IPS-18c (cell line): ENCODE results near the gene DTX1.

Experiments used
- H3K4me3 ChIP-seq: 2 replicates; pipeline ENCODE4 v1.7.0; 2013; ENCODE audit warnings: low read depth, mild to moderate bottlenecking, low read length, moderate library complexity; ENCODE audit not compliant: insufficient read depth
- H3K9me3 ChIP-seq: one replicate; pipeline ENCODE4 v1.6.1; 2013; ENCODE audit warnings: mild to moderate bottlenecking, low read length, moderate library complexity; ENCODE audit not compliant: control insufficient read depth, insufficient read depth

DTX1 gene

GRCh38 chr12:113050795-113051194, 5.7 kb upstream of the DTX1 start:
- Histone ChIP-seq H3K4me3 (no peak overlapping the region), H3K9me3 (peaks cover 3% of the 10 kb centered on the region)

- Histone ChIP-seq H3K4me3 (no peak overlapping the region), H3K9me3 (peaks cover 3% of the 10 kb centered on the region)
Measured at GRCh38 chr12:113051759-113052158, 4.8 kb upstream of the DTX1 start.

DNA sequence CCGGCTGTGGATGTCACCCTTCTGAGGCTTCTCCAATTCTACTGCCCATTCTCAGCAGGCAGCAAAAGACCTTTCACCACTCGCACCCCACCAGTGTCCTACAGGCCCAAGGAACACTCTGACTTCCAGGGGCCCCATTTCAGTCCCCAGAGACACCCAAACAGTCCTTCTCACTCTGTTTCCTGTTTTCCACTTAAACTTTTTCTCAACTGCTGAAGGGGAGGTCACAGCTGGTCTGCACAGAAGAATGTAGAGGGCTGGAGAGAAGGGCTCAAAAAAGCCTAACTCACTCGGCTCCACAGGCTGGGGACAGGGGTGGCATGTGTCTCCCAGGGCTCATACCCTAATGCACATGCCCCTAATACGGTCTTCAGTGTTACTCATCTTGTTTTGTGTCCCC, 4.2 kb upstream of the DTX1 start:
- H3K9me3 ChIP-seq = peaks cover 3% of the 10 kb centered on the region
- no peak overlapping the region for H3K4me3 ChIP-seq

DNA sequence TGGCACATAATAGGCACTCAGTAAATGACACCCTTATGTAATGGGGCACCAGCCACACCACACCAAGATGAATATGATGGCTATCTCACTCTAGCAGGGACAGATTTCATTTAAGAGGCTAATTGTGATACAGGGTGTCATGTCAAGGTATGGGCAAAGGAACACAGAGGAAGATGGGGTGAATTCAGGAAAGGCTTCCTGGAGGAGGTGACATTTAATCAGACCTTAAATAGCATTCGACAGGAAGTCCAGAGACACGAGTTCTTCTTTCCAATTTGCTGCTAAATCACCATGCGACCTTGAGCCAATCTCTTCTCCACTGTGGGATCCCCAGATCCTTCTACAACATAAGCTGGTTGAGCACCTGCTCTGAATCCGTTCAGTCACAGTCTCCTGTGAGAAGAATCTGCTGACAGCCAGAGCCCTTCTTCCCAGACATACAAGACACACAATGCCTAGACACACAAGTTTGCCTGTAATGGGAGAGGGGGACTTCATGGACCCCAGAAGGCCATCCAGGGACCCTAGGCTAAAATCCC, 1.5 kb upstream of the DTX1 start:
- H3K9me3 ChIP-seq = peaks cover 3% of the 10 kb centered on the region

DNA sequence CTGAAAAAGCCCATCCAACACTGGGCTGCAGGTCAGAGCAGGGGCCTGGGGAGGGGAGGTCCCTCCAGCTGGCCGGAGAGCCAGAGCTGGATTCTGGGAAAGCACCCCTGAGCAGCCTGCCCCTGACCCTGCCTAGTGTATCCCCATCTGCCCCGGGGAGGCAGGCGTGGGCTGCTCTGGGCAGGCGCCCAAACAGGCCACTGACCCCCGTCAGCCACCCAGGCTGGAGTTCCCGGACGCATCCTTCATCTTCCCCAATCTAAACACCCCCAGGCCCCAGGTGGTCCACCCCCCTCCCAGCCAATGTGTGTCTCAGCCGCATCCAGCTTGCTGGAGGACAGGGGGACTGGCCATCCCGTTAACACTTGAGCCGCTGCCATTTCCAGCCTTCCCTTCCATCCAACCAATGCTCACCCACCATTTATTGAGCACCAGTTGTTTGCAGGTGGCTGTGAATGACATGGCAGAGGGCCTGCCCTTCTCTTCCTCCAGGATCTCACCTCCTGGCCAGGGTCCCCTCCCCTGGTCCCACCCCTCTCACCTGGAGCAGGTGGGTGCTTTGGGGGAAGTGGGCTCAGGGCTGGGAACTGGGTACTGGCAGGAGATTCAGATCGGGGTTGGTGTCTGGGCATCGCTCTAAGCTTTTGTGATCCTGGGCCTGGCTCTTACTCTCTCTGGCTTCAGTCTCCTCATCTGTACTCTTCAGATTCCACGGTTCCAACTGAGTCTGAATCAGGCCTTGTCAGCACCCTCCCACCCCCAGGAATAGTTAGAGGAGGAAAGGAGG, 743 bp upstream of the DTX1 start:
- no peak overlapping the region for H3K4me3 ChIP-seq
- peaks cover 3% of the 10 kb centered on the region for H3K9me3 ChIP-seq

More for the DNA sequence above, 1.5 kb upstream of the DTX1 start:
- no peak overlapping the region for H3K4me3 ChIP-seq

DNA sequence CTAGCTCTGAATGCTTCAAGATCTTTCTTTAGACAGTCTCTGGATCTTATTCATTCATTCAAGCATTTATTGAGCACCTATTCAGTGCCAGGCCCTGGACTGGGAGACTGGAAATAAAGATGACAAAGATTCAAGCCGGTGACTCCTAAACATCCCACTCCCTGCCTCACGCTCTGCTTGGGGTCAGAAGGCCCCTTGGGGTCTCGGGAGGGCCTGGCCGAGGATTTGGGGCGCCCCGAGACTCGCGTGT, 224 bp upstream of the DTX1 start:
- peaks cover 3% of the 10 kb centered on the region for H3K9me3 ChIP-seq
- H3K4me3 ChIP-seq = peak overlapping the region; percentile 65; the same call in 1 of the 2 replicates

DNA sequence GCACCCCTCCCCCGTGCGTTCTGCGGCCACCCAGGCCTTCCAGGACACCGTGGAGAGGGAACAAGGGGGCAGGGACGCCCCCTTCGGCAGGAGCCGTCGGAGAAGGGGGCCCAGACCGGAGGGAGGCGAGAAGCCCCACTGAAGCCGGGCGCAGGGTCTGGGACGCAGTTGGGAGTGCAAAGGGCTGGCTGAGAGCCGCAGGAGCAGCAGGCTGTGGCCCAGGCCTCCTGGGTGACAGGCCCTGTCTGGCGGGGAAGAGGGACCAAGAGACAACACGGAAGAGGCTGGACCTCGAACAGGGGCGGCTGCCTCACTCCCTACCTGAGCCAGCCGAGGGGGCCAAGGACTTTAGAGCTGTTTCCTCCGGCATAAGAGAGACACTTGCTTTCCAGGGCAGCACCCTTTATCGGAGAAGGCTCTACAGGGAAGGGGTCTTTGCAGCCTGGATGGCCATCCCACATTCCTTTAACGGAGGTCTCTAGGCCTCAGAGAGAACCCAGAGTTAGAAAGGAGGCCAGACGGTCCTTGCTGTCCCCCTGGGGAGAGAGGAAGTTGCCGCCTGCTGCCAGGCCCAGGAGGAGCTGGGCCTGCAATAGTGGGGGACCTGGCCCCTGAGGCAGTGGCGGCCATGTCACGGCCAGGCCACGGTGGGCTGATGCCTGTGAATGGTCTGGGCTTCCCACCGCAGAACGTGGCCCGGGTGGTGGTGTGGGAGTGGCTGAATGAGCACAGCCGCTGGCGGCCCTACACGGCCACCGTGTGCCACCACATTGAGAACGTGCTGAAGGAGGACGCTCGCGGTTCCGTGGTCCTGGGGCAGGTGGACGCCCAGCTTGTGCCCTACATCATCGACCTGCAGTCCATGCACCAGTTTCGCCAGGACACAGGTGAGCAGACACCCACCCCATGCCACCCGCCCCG, 1.3 kb downstream of the DTX1 start:
- Histone ChIP-seq H3K4me3 (0 out of 2 replicates have a peak overlapping the region, but pooled peaks have one; percentile 15), H3K9me3 (peaks cover 3% of the 10 kb centered on the region)

DNA sequence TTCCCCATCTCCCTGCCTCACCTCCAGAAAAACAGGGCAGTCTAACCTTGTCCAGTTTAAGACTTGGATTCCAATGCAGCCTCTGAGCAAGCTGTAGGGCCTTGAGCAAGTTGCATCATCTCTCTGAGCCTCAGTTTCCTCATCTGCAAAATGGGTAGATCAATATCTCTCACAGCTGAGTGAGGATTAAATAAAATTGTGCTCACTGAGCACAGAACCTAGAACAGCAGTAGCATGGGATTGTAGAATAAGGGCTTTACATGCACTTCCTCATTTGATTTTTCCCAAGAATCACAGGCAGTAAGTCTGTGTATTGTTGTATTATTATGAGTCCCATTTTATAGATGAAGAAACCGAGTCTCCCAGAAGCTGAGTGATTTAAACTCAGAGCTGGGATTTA, 2.0 kb downstream of the DTX1 start:
- no peaks in the 10 kb centered on the region for H3K9me3 ChIP-seq
- H3K4me3 ChIP-seq = no peak overlapping the region

- Histone ChIP-seq H3K9me3 (no peaks in the 10 kb centered on the region), H3K4me3 (no peak overlapping the region)
Measured at GRCh38 chr12:113059071-113059595, 2.6 kb downstream of the DTX1 start.

- Histone ChIP-seq H3K4me3 (no peak overlapping the region), H3K9me3 (no peaks in the 10 kb centered on the region)
Measured at GRCh38 chr12:113060336-113060960, 3.9 kb downstream of the DTX1 start.

GRCh38 chr12:113061061-113061694, 4.6 kb downstream of the DTX1 start:
- Histone ChIP-seq H3K9me3 (no peaks in the 10 kb centered on the region), H3K4me3 (no peak overlapping the region)

DNA sequence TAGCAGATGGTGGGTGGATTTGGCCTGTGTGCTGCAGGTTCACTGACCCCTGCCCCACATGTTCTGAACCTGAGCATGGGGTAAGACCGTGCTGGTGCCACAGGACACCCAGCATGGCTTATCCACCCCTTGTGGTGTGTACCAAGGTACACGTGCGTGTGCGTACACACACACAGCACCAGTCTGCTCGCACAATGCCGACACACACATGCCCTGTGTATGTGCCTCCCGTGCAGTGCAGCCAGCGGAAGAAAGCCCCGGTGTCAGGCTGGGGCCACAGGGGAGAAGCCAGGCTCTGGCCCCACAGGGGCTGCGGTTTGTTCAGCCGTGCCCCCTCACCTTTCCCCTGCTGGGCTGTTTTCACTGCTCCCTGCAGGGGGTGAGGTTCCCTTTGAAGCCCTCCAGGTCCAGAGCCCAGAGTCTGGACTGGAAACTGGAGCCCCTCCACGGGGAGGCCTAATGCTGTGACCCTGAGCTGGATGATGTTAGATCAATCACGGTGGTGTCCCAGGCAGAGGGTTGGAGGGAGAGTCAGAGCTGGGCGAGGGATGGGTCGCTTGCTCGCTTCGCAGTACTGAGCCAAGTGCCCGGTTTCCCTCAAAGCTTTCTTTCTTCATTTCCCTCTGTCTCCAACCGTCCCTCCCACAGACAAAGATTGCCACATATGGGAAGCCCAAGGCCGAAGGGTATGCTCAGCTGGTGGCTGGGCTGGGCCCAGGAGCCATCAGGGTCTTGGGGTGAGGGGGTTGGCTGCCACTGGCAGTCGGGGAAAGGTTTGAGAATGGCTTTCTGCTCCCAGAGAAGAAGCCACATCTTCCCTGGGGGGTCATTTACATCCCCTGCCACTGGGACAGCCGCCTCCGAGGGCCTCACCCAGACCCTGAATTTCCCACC, 6.2 kb downstream of the DTX1 start:
- Histone ChIP-seq H3K4me3 (no peak overlapping the region), H3K9me3 (no peaks in the 10 kb centered on the region)

DNA sequence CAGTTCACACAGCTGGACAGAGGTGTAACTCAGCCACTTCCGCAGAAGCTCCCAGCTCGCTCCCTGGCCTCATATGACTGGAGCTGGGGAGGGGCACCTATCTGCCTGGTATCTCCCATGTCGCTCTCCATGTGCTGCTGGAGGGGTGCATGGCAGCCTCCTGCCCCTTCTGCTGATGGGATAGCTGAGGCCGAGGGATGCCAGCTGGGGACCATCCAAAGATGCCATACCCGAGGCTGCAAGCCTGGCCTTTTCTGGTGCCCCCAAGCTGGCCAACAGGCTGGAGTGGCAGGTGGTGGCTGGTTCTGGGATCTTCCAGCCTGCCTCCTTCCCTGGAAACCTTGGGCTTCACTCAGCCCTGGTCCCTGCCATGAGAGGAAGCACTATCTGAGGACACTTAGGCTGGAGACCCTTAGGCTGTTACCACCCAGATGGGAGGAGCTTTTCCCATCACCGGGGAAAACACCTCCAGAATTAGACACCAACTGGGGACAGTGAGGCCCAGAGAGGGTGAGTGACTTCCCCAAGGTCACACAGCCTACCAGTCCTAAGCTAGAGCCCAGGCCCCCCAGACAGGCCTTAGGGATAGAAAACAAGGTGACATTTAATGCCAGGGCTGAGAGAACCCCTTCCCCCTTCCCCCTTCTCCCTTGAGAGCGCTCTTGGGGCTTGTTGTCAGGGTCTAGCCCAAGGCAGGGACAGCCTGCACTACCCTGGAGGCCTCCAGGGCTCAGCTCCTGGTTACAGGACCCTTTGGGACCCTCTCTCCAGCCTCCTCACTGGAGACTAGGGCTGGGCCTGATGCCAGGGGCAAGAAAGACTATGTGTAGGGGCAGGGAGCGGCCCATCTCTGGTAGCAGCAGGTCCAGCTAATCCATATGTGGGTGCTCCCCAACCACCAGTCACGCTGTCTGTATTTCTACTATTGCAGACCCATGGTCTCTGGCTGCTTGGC, 7.1 kb downstream of the DTX1 start:
- Histone ChIP-seq H3K9me3 (no peaks in the 10 kb centered on the region), H3K4me3 (no peak overlapping the region)

GRCh38 chr12:113064395-113065125, 8.0 kb downstream of the DTX1 start:
- H3K9me3 ChIP-seq = no peaks in the 10 kb centered on the region
- no peak overlapping the region for H3K4me3 ChIP-seq
